ENCODE measurements around the gene CMIP.

DNA sequence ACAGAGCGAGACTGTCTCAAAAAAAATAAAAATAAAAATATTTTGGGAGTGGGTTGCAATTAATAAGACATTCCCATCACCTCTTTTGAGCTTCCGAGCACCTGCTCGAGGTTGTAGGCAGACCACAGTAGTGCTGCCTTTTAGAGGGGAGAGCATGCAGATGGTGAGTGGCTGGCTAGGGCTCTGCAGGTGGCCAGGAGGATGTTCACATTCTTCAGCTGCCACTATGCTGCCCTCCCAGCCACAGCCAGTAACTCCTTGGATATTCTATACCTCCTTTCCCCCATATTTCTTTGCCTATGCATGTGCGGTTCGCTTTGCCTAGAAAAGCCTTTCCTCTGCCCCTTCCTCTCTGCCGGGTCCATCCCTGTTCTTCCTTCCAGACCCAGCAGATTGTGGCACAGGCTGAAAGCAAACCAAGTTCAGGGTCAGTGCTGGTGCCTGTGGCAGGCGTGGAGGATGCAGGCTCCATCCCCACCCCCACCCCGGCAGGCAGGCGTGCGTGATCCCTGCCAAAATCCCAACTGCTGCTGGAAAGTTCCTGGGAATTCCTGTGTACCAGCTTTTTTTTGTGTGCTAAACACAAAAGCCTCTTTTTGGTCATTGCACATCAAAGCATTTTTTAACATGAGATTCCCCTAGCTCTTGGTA, 33.8 kb upstream of the CMIP start:
- TF ChIP-seq POLR2A (IDR thresholded peaks at IDR 0.05) = no peak
- TF ChIP-seq, protein P1, sequence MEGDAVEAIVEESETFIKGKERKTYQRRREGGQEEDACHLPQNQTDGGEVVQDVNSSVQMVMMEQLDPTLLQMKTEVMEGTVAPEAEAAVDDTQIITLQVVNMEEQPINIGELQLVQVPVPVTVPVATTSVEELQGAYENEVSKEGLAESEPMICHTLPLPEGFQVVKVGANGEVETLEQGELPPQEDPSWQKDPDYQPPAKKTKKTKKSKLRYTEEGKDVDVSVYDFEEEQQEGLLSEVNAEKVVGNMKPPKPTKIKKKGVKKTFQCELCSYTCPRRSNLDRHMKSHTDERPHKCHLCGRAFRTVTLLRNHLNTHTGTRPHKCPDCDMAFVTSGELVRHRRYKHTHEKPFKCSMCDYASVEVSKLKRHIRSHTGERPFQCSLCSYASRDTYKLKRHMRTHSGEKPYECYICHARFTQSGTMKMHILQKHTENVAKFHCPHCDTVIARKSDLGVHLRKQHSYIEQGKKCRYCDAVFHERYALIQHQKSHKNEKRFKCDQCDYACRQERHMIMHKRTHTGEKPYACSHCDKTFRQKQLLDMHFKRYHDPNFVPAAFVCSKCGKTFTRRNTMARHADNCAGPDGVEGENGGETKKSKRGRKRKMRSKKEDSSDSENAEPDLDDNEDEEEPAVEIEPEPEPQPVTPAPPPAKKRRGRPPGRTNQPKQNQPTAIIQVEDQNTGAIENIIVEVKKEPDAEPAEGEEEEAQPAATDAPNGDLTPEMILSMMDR (IDR thresholded peaks at IDR 0.05) = no peak

All from Peyer's patch (tissue), 4 donors.